ENCODE data around the gene HS3ST2.
"Not testable (repeated sequence)": the region's sequence is repeated elsewhere in the genome, so short reads cannot be mapped to it uniquely, and the experiment has no call there.

The HS3ST2 gene

GRCh38 chr16:22814711-22815105, 746 bp downstream of the HS3ST2 start:
- DNase-seq = no peak

GRCh38 chr16:22815863-22816262, 1.9 kb downstream of the HS3ST2 start:
- DNase-seq = no peak

GRCh38 chr16:22816475-22816874, 2.5 kb downstream of the HS3ST2 start:
- no peak for DNase-seq

- not testable (repeated sequence) for DNase-seq
Observed at GRCh38 chr16:22818736-22819135, 4.8 kb downstream of the HS3ST2 start.

- no peak for DNase-seq
Observed at GRCh38 chr16:22838681-22839080, 24.7 kb downstream of the HS3ST2 start.

GRCh38 chr16:22842031-22842430, 28.1 kb downstream of the HS3ST2 start:
- not testable (repeated sequence) for DNase-seq

- no peak for DNase-seq
Observed at GRCh38 chr16:22843122-22843521, 29.2 kb downstream of the HS3ST2 start.

- DNase-seq = no peak
Observed at GRCh38 chr16:22843856-22844255, 29.9 kb downstream of the HS3ST2 start.

GRCh38 chr16:22844416-22844815, 30.5 kb downstream of the HS3ST2 start:
- no peak for DNase-seq

- DNase-seq = no peak
Observed at GRCh38 chr16:22847100-22847499, 33.1 kb downstream of the HS3ST2 start.

- DNase-seq = no peak
Observed at GRCh38 chr16:22847690-22848089, 33.7 kb downstream of the HS3ST2 start.

GRCh38 chr16:22848451-22848850, 34.5 kb downstream of the HS3ST2 start:
- no peak for DNase-seq

- DNase-seq = no peak
Observed at GRCh38 chr16:22849517-22849916, 35.6 kb downstream of the HS3ST2 start.

GRCh38 chr16:22855231-22855630, 41.3 kb downstream of the HS3ST2 start:
- DNase-seq = no peak

- no peak for DNase-seq
Observed at GRCh38 chr16:22857296-22858025, 43.5 kb downstream of the HS3ST2 start.

GRCh38 chr16:22859925-22860324, 46.0 kb downstream of the HS3ST2 start:
- no peak for DNase-seq

GRCh38 chr16:22861580-22861979, 47.6 kb downstream of the HS3ST2 start:
- no peak for DNase-seq

- no peak for DNase-seq
Observed at GRCh38 chr16:22862046-22862445, 48.1 kb downstream of the HS3ST2 start.

GRCh38 chr16:22864375-22864774, 50.4 kb downstream of the HS3ST2 start:
- DNase-seq = no peak

- DNase-seq = no peak
Observed at GRCh38 chr16:22868593-22869224, 54.7 kb downstream of the HS3ST2 start.

- no peak for DNase-seq
Observed at GRCh38 chr16:22871861-22872260, 57.9 kb downstream of the HS3ST2 start.

GRCh38 chr16:22874394-22874793, 60.4 kb downstream of the HS3ST2 start:
- DNase-seq = no peak

GRCh38 chr16:22878955-22879354, 65.0 kb downstream of the HS3ST2 start:
- no peak for DNase-seq

GRCh38 chr16:22879466-22879865, 65.5 kb downstream of the HS3ST2 start:
- no peak for DNase-seq

- no peak for DNase-seq
Observed at GRCh38 chr16:22882981-22883380, 69.0 kb downstream of the HS3ST2 start.

Data from stimulated activated CD4-positive, alpha-beta T cell treated with anti-CD3 and anti-CD28 coated beads, Interleukin-2, amount 100 ng/mL, for 48 hours (primary cell).